Measurements from ENCODE around the gene GNA15. TPM values are rescaled to one million over a fixed set of nuclear protein-coding genes. Genes with fewer than 3 reads are reported as not detected.

Gene GNA15
- total and polyA plus RNA-seq, 2 donors (not counting 3 experiments of a cell fraction or from before 2014, with no cell fraction given): 0.17 TPM; not detected in 1

GRCh38 chr19:3187662-3188511, 52.1 kb downstream of the GNA15 start:
- Histone ChIP-seq H3K27me3 (ENCODE audit: control insufficient read depth in 2 of 2, insufficient read depth in 2 of 2, low read length in 2 of 2) (no peaks in the 10 kb centered on the region), H3K4me2 (ENCODE audit: insufficient read depth, low read length) (no peak overlapping the region), H3K9me1 (replicated peaks; ENCODE audit: control insufficient read depth, extremely low read depth, insufficient read depth, low read length) (no peaks in the 10 kb centered on the region), H3K9ac (replicated peaks; ENCODE audit: extremely low read depth, insufficient read depth, low read length) (no peak overlapping the region), H3K36me3 (ENCODE audit: control insufficient read depth in 2 of 2, extremely low read depth in 1 of 2, insufficient read depth in 2 of 2, low read length in 2 of 2) (no peaks in the 10 kb centered on the region), H3K4me3 (replicated peaks in 1 of 3; ENCODE audit: insufficient read depth in 1 of 3, low read depth in 1 of 3, low read length in 3 of 3) (no peak overlapping the region), H3K9me3 (replicated peaks; ENCODE audit: control insufficient read depth, insufficient read depth, low read length) (no peaks in the 10 kb centered on the region), H3K4me1 (ENCODE audit: control insufficient read depth, extremely low read depth, insufficient read depth, low read length) (peaks cover 12% of the 10 kb centered on the region), H4K20me1 (replicated peaks; ENCODE audit: control insufficient read depth, extremely low read depth, insufficient read depth, low read length) (no peaks in the 10 kb centered on the region), H3K27ac (ENCODE audit: insufficient read depth, low read depth, low read length) (no peak overlapping the region), H3K79me2 (ENCODE audit: control insufficient read depth, insufficient read depth, low read length) (peaks cover 57% of the 10 kb centered on the region), H2AFZ (ENCODE audit: low read depth, low read length) (no peak overlapping the region)
- intact Hi-C loops (cut with micrococcal nuclease) (no loop called here), dilution Hi-C loops (cut with MboI; ENCODE audit: extremely low pct_ligation_motif_present, low sequenced_read_pairs) (no loop called here)
- DNase-seq (ENCODE audit: low read depth, low spot score): no peak
- ChIA-PET CTCF (interaction anchor here (2.0 kb wide), 1 partner anchor 59 kb away, joined by 7 read pairs; no protein-coding TSS in a partner anchor), POLR2A (no interaction called here)
- BruUV-seq (replicated peaks): no TSS peak
- TF ChIP-seq EZH2 (IDR thresholded peaks at IDR 0.05; ENCODE audit: borderline replicate concordance, low read depth, low read length, severe bottlenecking): no peak
- TF ChIP-seq GATA2 (IDR thresholded peaks at IDR 0.05; ENCODE audit: insufficient read depth, insufficient read length, low read depth, low read length): no peak
- TF ChIP-seq, protein P1, sequence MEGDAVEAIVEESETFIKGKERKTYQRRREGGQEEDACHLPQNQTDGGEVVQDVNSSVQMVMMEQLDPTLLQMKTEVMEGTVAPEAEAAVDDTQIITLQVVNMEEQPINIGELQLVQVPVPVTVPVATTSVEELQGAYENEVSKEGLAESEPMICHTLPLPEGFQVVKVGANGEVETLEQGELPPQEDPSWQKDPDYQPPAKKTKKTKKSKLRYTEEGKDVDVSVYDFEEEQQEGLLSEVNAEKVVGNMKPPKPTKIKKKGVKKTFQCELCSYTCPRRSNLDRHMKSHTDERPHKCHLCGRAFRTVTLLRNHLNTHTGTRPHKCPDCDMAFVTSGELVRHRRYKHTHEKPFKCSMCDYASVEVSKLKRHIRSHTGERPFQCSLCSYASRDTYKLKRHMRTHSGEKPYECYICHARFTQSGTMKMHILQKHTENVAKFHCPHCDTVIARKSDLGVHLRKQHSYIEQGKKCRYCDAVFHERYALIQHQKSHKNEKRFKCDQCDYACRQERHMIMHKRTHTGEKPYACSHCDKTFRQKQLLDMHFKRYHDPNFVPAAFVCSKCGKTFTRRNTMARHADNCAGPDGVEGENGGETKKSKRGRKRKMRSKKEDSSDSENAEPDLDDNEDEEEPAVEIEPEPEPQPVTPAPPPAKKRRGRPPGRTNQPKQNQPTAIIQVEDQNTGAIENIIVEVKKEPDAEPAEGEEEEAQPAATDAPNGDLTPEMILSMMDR (IDR thresholded peaks at IDR 0.05; ENCODE audit: extremely low read depth in 1 of 2, insufficient read depth in 1 of 2, low read depth in 1 of 2, low read length in 2 of 2): no peak
- TF ChIP-seq, protein P2, sequence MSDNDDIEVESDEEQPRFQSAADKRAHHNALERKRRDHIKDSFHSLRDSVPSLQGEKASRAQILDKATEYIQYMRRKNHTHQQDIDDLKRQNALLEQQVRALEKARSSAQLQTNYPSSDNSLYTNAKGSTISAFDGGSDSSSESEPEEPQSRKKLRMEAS (IDR thresholded peaks at IDR 0.05; ENCODE audit: insufficient read depth, insufficient read length): no peak
- TF ChIP-seq POLR2AphosphoS5 (IDR thresholded peaks at IDR 0.05; ENCODE audit: insufficient read depth, low read depth, low read length): no peak
- no peak for TF ChIP-seq POLR2A (IDR thresholded peaks at IDR 0.05; ENCODE audit: low read depth, low read length)
- TF ChIP-seq MYC (IDR thresholded peaks at IDR 0.05; ENCODE audit: low read depth, low read length): no peak
- TF ChIP-seq JUN (IDR thresholded peaks at IDR 0.05; ENCODE audit: borderline replicate concordance, insufficient read depth, insufficient read length, low read depth): no peak
- no peak for TF ChIP-seq FOS (IDR thresholded peaks at IDR 0.05; ENCODE audit: borderline replicate concordance, insufficient read depth, low read length)
- no peak for FAIRE-seq

Data from endothelial cell of umbilical vein (primary cell).